ENCODE data around the gene SPOCK2.
A peak's percentile ranks its signal among the peaks of the same experiment; 100 is the strongest.

The SPOCK2 gene

GRCh38 chr10:72099600-72099921 lies 11.2 kb upstream of the SPOCK2 start:
- Mint-ChIP-seq H3K36me3 (ENCODE audit: low read depth) (peaks cover 48% of the 10 kb centered on the region), H3K9me3 (no peaks in the 10 kb centered on the region), H3K27me3 (ENCODE audit: low read depth) (no peaks in the 10 kb centered on the region), H3K27ac (no peak overlapping the region), H3K4me3 (no peak overlapping the region), H3K4me1 (ENCODE audit: low read depth) (peaks cover 41% of the 10 kb centered on the region)

DNA sequence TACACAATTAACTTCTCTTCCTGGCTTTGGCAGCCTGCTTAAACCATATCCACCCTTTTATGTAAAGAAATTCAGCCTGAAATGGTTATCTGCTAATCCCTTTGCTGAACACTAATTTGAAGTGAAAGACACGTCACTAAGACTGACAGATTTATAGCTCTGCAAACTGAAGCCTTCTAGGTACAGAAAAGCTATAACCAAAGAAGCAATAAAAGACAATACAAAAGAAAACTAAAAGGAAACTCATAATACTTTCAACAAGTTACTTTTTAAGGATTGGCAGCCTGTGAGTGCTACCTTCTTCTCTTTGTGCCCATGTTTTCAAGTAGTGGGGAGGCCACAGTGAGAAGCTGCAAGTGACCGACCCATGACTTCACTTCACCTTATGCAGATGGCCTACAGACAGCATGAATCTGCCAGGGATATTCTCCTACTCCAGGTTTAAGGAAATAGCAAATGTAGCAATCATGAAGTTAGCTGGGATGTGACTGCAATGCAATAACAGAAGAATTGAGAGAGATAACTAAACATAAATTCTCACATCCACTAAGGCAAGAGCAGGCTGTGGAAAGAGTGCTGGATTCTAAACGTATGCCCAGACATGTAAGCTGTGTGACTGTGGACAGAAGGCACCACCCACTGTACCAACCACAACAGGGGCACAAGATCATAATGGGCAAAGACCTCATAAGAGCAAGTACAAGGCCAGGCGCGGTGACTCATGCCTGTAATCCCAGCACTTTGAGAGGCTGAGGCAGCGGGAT lies 10.7 kb upstream of the SPOCK2 start:
- H3K4me1 Mint-ChIP-seq (ENCODE audit: low read depth): peaks cover 45% of the 10 kb centered on the region
- H3K9me3 Mint-ChIP-seq: no peaks in the 10 kb centered on the region
- H3K27ac Mint-ChIP-seq: no peak overlapping the region
- peaks cover 50% of the 10 kb centered on the region for H3K36me3 Mint-ChIP-seq (ENCODE audit: low read depth)
- no peaks in the 10 kb centered on the region for H3K27me3 Mint-ChIP-seq (ENCODE audit: low read depth)
- no peak overlapping the region for H3K4me3 Mint-ChIP-seq

GRCh38 chr10:72098301-72098835 lies 10.0 kb upstream of the SPOCK2 start:
- no peaks in the 10 kb centered on the region for H3K9me3 Mint-ChIP-seq
- peaks cover 49% of the 10 kb centered on the region for H3K36me3 Mint-ChIP-seq (ENCODE audit: low read depth)
- H3K4me3 Mint-ChIP-seq: no peak overlapping the region
- H3K4me1 Mint-ChIP-seq (ENCODE audit: low read depth): peaks cover 49% of the 10 kb centered on the region
- no peaks in the 10 kb centered on the region for H3K27me3 Mint-ChIP-seq (ENCODE audit: low read depth)
- no peak overlapping the region for H3K27ac Mint-ChIP-seq

GRCh38 chr10:72097448-72098300 lies 9.3 kb upstream of the SPOCK2 start:
- peaks cover 50% of the 10 kb centered on the region for H3K4me1 Mint-ChIP-seq (ENCODE audit: low read depth)
- peaks cover 47% of the 10 kb centered on the region for H3K36me3 Mint-ChIP-seq (ENCODE audit: low read depth)
- no peak overlapping the region for H3K4me3 Mint-ChIP-seq
- H3K27me3 Mint-ChIP-seq (ENCODE audit: low read depth): no peaks in the 10 kb centered on the region
- H3K27ac Mint-ChIP-seq: no peak overlapping the region
- no peaks in the 10 kb centered on the region for H3K9me3 Mint-ChIP-seq

GRCh38 chr10:72096115-72097000 lies 8.0 kb upstream of the SPOCK2 start:
- Mint-ChIP-seq H3K36me3 (ENCODE audit: low read depth) (peaks cover 40% of the 10 kb centered on the region), H3K4me1 (ENCODE audit: low read depth) (peaks cover 46% of the 10 kb centered on the region), H3K27me3 (ENCODE audit: low read depth) (no peaks in the 10 kb centered on the region), H3K9me3 (no peaks in the 10 kb centered on the region), H3K4me3 (no peak overlapping the region), H3K27ac (peak overlapping the region; percentile 43)

GRCh38 chr10:72095195-72095594 lies 6.8 kb upstream of the SPOCK2 start:
- Mint-ChIP-seq H3K27ac (peak overlapping the region; percentile 59), H3K4me1 (ENCODE audit: low read depth) (peaks cover 45% of the 10 kb centered on the region), H3K4me3 (no peak overlapping the region), H3K9me3 (no peaks in the 10 kb centered on the region), H3K36me3 (ENCODE audit: low read depth) (peaks cover 36% of the 10 kb centered on the region), H3K27me3 (ENCODE audit: low read depth) (no peaks in the 10 kb centered on the region)

DNA sequence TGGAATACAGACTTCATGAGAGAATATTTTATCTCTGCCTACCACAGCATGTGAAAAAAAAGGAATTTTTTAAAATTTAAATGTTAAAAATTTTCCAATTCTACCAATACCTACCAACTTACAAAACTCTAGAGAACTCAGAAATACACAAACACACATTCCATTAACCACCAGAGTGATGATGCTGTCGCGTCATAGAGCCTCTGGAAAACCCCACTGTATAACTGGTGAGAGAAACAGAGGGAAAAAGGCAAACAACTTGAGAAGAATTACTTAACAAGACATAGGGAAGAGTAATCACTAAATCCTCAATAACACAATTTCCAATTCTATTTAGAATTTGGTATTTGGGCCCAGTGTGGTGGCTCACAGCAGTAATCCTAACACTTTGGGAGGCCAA lies 6.2 kb upstream of the SPOCK2 start:
- peak overlapping the region; percentile 78 for H3K27ac Mint-ChIP-seq

DNA sequence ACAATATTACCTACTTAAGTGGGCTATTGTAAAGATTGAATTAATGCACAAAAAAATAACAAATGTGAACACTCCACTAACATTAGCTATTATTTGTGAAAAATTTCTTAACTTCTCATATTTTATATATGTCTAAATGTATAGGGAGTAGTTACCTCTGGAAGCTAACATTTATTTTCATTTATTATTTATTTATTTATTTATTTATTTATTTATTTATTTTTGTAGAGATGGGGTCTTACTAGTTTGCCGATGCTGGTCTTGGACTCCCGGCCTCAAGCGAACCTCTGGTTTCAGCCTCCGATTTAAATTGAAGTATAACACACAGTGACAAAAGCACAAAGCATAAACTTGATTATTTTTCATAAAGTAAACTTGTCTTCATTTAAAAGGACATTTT lies 5.1 kb upstream of the SPOCK2 start:
- Mint-ChIP-seq H3K4me3 (no peak overlapping the region), H3K27ac (no peak overlapping the region), H3K4me1 (ENCODE audit: low read depth) (peaks cover 56% of the 10 kb centered on the region), H3K27me3 (ENCODE audit: low read depth) (no peaks in the 10 kb centered on the region), H3K9me3 (no peaks in the 10 kb centered on the region), H3K36me3 (ENCODE audit: low read depth) (peaks cover 28% of the 10 kb centered on the region)

More for the DNA sequence above, 6.2 kb upstream of the SPOCK2 start:
- Mint-ChIP-seq H3K27me3 (ENCODE audit: low read depth) (no peaks in the 10 kb centered on the region), H3K36me3 (ENCODE audit: low read depth) (peaks cover 34% of the 10 kb centered on the region), H3K4me1 (ENCODE audit: low read depth) (peaks cover 51% of the 10 kb centered on the region), H3K9me3 (no peaks in the 10 kb centered on the region), H3K4me3 (peak overlapping the region; percentile 14)

- Mint-ChIP-seq H3K36me3 (ENCODE audit: low read depth) (peaks cover 29% of the 10 kb centered on the region), H3K27me3 (ENCODE audit: low read depth) (no peaks in the 10 kb centered on the region), H3K4me1 (ENCODE audit: low read depth) (peaks cover 57% of the 10 kb centered on the region)
Observed at GRCh38 chr10:72092987-72093386, 4.6 kb upstream of the SPOCK2 start.

GRCh38 chr10:72092171-72092924 lies 4.0 kb upstream of the SPOCK2 start:
- Mint-ChIP-seq H3K27ac (no peak overlapping the region), H3K36me3 (ENCODE audit: low read depth) (peaks cover 31% of the 10 kb centered on the region), H3K27me3 (ENCODE audit: low read depth) (no peaks in the 10 kb centered on the region), H3K4me3 (no peak overlapping the region), H3K9me3 (no peaks in the 10 kb centered on the region), H3K4me1 (ENCODE audit: low read depth) (peaks cover 52% of the 10 kb centered on the region)

More at GRCh38 chr10:72092987-72093386, 4.6 kb upstream of the SPOCK2 start:
- no peak overlapping the region for H3K27ac Mint-ChIP-seq
- no peak overlapping the region for H3K4me3 Mint-ChIP-seq
- H3K9me3 Mint-ChIP-seq: no peaks in the 10 kb centered on the region

DNA sequence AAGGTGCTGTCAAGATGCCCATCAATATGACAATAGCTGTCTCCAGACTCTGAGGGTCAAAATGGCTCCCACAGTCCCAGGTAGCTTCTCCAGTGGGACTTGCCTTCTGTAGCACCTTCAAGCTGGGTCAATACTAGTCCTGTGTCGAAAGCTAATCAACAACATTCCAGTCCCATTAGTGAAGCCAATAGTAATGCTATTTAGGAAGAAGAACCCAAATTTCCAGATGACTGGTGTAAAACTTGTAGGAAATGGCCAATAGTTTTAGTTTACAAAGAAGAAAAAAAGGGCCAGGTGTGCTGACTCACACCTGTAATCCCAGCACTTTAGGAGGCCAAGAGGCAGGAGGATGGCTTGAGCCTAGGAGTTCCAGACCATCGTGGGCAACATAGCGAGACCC lies 2.0 kb upstream of the SPOCK2 start:
- peaks cover 51% of the 10 kb centered on the region for H3K4me1 Mint-ChIP-seq (ENCODE audit: low read depth)
- no peaks in the 10 kb centered on the region for H3K27me3 Mint-ChIP-seq (ENCODE audit: low read depth)
- H3K9me3 Mint-ChIP-seq: no peaks in the 10 kb centered on the region
- peak overlapping the region; percentile 76 for H3K4me3 Mint-ChIP-seq
- H3K36me3 Mint-ChIP-seq (ENCODE audit: low read depth): peaks cover 31% of the 10 kb centered on the region
- peak overlapping the region; percentile 99 for H3K27ac Mint-ChIP-seq

GRCh38 chr10:72089618-72090017 lies 1.3 kb upstream of the SPOCK2 start:
- Mint-ChIP-seq H3K27me3 (ENCODE audit: low read depth) (no peaks in the 10 kb centered on the region), H3K27ac (peak overlapping the region; percentile 99), H3K4me1 (ENCODE audit: low read depth) (peaks cover 54% of the 10 kb centered on the region), H3K4me3 (peak overlapping the region; percentile 76), H3K9me3 (no peaks in the 10 kb centered on the region), H3K36me3 (ENCODE audit: low read depth) (peaks cover 35% of the 10 kb centered on the region)

DNA sequence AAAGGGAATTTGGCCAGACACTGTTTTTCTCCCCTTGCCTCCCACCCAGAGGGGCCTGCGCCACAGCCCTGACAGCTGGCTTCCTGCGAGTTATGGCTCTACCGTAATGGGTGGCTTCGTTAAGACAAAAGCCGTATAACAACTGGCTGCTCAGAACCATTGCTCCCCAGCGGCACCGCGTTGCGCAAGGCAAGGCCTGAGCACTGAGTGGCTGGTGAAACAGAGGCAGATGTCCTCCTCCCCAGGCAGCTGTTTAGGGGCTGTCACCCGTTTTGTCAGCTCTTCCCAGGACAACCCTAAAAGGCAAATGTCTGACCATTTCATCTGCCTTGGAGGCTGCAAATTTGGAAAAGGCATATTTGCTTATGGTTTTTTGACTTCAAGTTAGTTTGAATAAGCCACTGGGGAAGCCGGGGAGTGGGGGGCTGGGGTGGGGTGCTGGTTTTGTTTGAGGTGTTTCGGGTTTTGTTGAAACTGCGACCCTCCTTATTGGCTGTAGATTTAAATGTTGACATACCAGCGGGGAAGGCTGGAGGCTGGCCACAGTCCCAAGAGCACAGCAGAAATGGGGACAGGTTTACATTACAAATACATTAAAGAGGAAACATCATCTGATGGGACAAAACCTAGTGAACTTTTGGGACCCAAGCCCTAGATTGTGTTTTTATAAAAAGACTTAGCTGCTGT lies 681 bp upstream of the SPOCK2 start:
- Mint-ChIP-seq H3K4me3 (peak overlapping the region; percentile 99), H3K27me3 (ENCODE audit: low read depth) (no peaks in the 10 kb centered on the region), H3K4me1 (ENCODE audit: low read depth) (peaks cover 54% of the 10 kb centered on the region), H3K9me3 (no peaks in the 10 kb centered on the region), H3K27ac (peak overlapping the region; percentile 99), H3K36me3 (ENCODE audit: low read depth) (peaks cover 35% of the 10 kb centered on the region)
